ENCODE results near the gene TMPRSS15.

- TF ChIP-seq POLR2A (IDR thresholded peaks at IDR 0.05) (no peak), CTCF (IDR thresholded peaks at IDR 0.05) (no peak)
These were observed 152.5 kb downstream of the TMPRSS15 start for GRCh38 chr21:18251065-18251464.

All from adrenal gland (tissue), 5 donors.